Measurements from ENCODE around the gene PANK2. TPM values are rescaled to one million over a fixed set of nuclear protein-coding genes. Genes with fewer than 3 reads are reported as not detected.

PANK2 gene
- total and polyA plus RNA-seq, 2 experiments from 2014 or later = 36.1 to 72.0 TPM

- Histone ChIP-seq H4K20me1 (replicated peaks; ENCODE audit: insufficient read depth) (no peaks in the 10 kb centered on the region), H3K4me3 (no peak overlapping the region), H3K27me3 (ENCODE audit: insufficient read depth) (no peaks in the 10 kb centered on the region), H2AFZ (no peak overlapping the region), H3K4me1 (ENCODE audit: insufficient read depth) (no peaks in the 10 kb centered on the region), H3K79me2 (replicated peaks; ENCODE audit: insufficient read depth) (no peaks in the 10 kb centered on the region), H3K4me2 (no peak overlapping the region), H3F3A (replicated peaks; ENCODE audit: low read depth) (no peaks in the 10 kb centered on the region), H3K36me3 (ENCODE audit: insufficient read depth) (peaks cover 7% of the 10 kb centered on the region), H3K27ac (ENCODE audit: low read depth) (no peak overlapping the region), H3K9me2 (ENCODE audit: insufficient read depth) (no peaks in the 10 kb centered on the region)
- Mint-ChIP-seq H3K27me3 (ENCODE audit: insufficient read depth, low read depth, poor library complexity) (peaks cover 6% of the 10 kb centered on the region), H3K4me1 (no peaks in the 10 kb centered on the region), H3K27ac (no peak overlapping the region), H3K9me3 (peaks cover 13% of the 10 kb centered on the region; the same call in 2 of the 3 replicates), H3K4me3 (no peak overlapping the region), H3K36me3 (ENCODE audit: low read depth) (peaks cover 58% of the 10 kb centered on the region)
- ATAC-seq (no peak), DNase-seq (ENCODE audit: low spot score) (no peak)
- TF ChIP-seq ETS1 (IDR thresholded peaks at IDR 0.05) (no peak), ZNF114 (CRISPR knock-in tag; IDR thresholded peaks at IDR 0.05) (no peak), STAT1 (IDR thresholded peaks at IDR 0.05; ENCODE audit: unreplicated experiment) (no peak), POLR2AphosphoS5 (IDR thresholded peaks at IDR 0.05; ENCODE audit: low read depth) (no peak), ZNF462 (CRISPR knock-in tag; IDR thresholded peaks at IDR 0.05) (no peak), EZH2 (IDR thresholded peaks at IDR 0.05; ENCODE audit: low read depth, unreplicated experiment) (no peak), CTCF (conservative IDR thresholded peaks at IDR 0.05; ENCODE audit: low read depth in 2 of 2) (no peak), REST (IDR thresholded peaks at IDR 0.05; ENCODE audit: unreplicated experiment) (no peak), ZNF331 (CRISPR knock-in tag; IDR thresholded peaks at IDR 0.05; ENCODE audit: low read depth) (no peak), CREB1 (CRISPR knock-in tag; IDR thresholded peaks at IDR 0.05; ENCODE audit: low read depth) (no peak), EZH2phosphoT487 (IDR thresholded peaks at IDR 0.05; ENCODE audit: unreplicated experiment) (no peak), NANOG (IDR thresholded peaks at IDR 0.05; ENCODE audit: borderline replicate concordance) (no peak), JUNB (IDR thresholded peaks at IDR 0.05; ENCODE audit: unreplicated experiment) (no peak)
Observed at GRCh38 chr20:3861191-3861590, 28.0 kb upstream of the PANK2 start.

Data from GM23338 (cell line).